ENCODE data around the gene LIG1. TPM values are rescaled to one million over a fixed set of nuclear protein-coding genes. Genes with fewer than 3 reads are reported as not detected.

LIG1 gene
- total and polyA plus RNA-seq, 2 experiments from 2014 or later = 79.3 to 96.9 TPM

DNA sequence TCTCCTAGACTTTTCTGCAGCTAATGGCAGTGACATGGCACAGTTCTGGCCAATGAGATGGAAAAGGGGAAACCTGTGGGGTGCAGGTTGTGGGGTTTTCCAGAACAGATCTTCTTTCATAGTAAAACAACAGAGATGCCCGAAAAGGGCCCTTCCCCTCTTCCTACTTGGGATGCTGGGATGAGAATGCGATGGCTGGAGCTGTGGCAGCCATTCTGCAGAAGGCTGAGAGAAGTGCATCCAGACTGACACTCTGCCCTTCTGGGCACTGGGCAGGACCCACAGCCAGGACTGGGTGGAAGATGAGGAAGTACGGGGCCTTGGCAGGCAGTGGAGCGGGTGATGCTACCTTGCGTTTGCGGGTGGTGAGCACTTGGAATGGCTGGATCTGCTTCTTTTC lies 42.6 kb downstream of the LIG1 start (continued):
- TF ChIP-seq, protein P1, sequence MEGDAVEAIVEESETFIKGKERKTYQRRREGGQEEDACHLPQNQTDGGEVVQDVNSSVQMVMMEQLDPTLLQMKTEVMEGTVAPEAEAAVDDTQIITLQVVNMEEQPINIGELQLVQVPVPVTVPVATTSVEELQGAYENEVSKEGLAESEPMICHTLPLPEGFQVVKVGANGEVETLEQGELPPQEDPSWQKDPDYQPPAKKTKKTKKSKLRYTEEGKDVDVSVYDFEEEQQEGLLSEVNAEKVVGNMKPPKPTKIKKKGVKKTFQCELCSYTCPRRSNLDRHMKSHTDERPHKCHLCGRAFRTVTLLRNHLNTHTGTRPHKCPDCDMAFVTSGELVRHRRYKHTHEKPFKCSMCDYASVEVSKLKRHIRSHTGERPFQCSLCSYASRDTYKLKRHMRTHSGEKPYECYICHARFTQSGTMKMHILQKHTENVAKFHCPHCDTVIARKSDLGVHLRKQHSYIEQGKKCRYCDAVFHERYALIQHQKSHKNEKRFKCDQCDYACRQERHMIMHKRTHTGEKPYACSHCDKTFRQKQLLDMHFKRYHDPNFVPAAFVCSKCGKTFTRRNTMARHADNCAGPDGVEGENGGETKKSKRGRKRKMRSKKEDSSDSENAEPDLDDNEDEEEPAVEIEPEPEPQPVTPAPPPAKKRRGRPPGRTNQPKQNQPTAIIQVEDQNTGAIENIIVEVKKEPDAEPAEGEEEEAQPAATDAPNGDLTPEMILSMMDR (conservative IDR thresholded peaks at IDR 0.05; ENCODE audit: low read depth in 2 of 2) = no peak
- no peak for TF ChIP-seq CREB1 (CRISPR knock-in tag; IDR thresholded peaks at IDR 0.05; ENCODE audit: low read depth)
- no peak for TF ChIP-seq ZNF114 (CRISPR knock-in tag; IDR thresholded peaks at IDR 0.05)
- TF ChIP-seq ETS1 (IDR thresholded peaks at IDR 0.05) = no peak

GRCh38 chr19:48123907-48124651 lies 46.1 kb downstream of the LIG1 start:
- Mint-ChIP-seq H3K27ac (no peak overlapping the region), H3K9me3 (no peaks in the 10 kb centered on the region), H3K27me3 (ENCODE audit: insufficient read depth, low read depth, poor library complexity) (peaks cover 6% of the 10 kb centered on the region), H3K4me3 (no peak overlapping the region), H3K36me3 (ENCODE audit: low read depth) (peaks cover 89% of the 10 kb centered on the region), H3K4me1 (no peaks in the 10 kb centered on the region)
- H4K20me1 ChIP-seq (replicated peaks; ENCODE audit: insufficient read depth) = no peaks in the 10 kb centered on the region; the same call in 1 of the 2 replicates
- no peaks in the 10 kb centered on the region for H3F3A ChIP-seq (replicated peaks; ENCODE audit: low read depth)
- H3K4me2 ChIP-seq = no peak overlapping the region
- H3K27me3 ChIP-seq (ENCODE audit: insufficient read depth) = no peaks in the 10 kb centered on the region
- no peak for TF ChIP-seq CREB1 (CRISPR knock-in tag; IDR thresholded peaks at IDR 0.05; ENCODE audit: low read depth)
- no peak for TF ChIP-seq ZNF331 (CRISPR knock-in tag; IDR thresholded peaks at IDR 0.05; ENCODE audit: low read depth)
- TF ChIP-seq EZH2 (IDR thresholded peaks at IDR 0.05; ENCODE audit: low read depth, unreplicated experiment) = no peak
- TF ChIP-seq NANOG (IDR thresholded peaks at IDR 0.05; ENCODE audit: borderline replicate concordance) = no peak
- TF ChIP-seq EZH2phosphoT487 (IDR thresholded peaks at IDR 0.05; ENCODE audit: unreplicated experiment) = no peak
- TF ChIP-seq ZNF114 (CRISPR knock-in tag; IDR thresholded peaks at IDR 0.05) = no peak
- no peak for TF ChIP-seq JUNB (IDR thresholded peaks at IDR 0.05; ENCODE audit: unreplicated experiment)
- TF ChIP-seq, protein P2, sequence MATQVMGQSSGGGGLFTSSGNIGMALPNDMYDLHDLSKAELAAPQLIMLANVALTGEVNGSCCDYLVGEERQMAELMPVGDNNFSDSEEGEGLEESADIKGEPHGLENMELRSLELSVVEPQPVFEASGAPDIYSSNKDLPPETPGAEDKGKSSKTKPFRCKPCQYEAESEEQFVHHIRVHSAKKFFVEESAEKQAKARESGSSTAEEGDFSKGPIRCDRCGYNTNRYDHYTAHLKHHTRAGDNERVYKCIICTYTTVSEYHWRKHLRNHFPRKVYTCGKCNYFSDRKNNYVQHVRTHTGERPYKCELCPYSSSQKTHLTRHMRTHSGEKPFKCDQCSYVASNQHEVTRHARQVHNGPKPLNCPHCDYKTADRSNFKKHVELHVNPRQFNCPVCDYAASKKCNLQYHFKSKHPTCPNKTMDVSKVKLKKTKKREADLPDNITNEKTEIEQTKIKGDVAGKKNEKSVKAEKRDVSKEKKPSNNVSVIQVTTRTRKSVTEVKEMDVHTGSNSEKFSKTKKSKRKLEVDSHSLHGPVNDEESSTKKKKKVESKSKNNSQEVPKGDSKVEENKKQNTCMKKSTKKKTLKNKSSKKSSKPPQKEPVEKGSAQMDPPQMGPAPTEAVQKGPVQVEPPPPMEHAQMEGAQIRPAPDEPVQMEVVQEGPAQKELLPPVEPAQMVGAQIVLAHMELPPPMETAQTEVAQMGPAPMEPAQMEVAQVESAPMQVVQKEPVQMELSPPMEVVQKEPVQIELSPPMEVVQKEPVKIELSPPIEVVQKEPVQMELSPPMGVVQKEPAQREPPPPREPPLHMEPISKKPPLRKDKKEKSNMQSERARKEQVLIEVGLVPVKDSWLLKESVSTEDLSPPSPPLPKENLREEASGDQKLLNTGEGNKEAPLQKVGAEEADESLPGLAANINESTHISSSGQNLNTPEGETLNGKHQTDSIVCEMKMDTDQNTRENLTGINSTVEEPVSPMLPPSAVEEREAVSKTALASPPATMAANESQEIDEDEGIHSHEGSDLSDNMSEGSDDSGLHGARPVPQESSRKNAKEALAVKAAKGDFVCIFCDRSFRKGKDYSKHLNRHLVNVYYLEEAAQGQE (IDR thresholded peaks at IDR 0.05; ENCODE audit: unreplicated experiment) = no peak
- no peak for TF ChIP-seq STAT1 (IDR thresholded peaks at IDR 0.05; ENCODE audit: unreplicated experiment)
- no peak for TF ChIP-seq POLR2AphosphoS5 (IDR thresholded peaks at IDR 0.05; ENCODE audit: low read depth)
- TF ChIP-seq, protein P1 (conservative IDR thresholded peaks at IDR 0.05; ENCODE audit: low read depth in 2 of 2) = no peak; a peak in 1 of 4 replicates
- H3K4me3 ChIP-seq = no peak overlapping the region
- no peaks in the 10 kb centered on the region for H3K9me2 ChIP-seq (ENCODE audit: insufficient read depth)
- ATAC-seq (no peak; the same call in 1 of the 3 replicates), DNase-seq (ENCODE audit: low spot score) (no peak)
- no peak overlapping the region for H3K27ac ChIP-seq (ENCODE audit: low read depth)
- no peak overlapping the region for H2AFZ ChIP-seq
- 0 out of 2 replicates have a peak, but pooled peaks cover 15% of the 10 kb centered on the region for H3K36me3 ChIP-seq (ENCODE audit: insufficient read depth)
- no peaks in the 10 kb centered on the region for H3K79me2 ChIP-seq (replicated peaks; ENCODE audit: insufficient read depth)
- no peaks in the 10 kb centered on the region for H3K4me1 ChIP-seq (ENCODE audit: insufficient read depth)
